HEK293T (cell line): ENCODE measurements around the gene FAM222A.

Experiments used
- CTCF ChIA-PET: fragments of 350-600 bp; formaldehyde crosslinking; extraction: SDS; loops from one replicate; lab custom pipeline; 2021; ENCODE audit warnings: antibody characterized with exemption, inconsistent platforms; lab: Yijun Ruan, JAX
- POLR2A ChIA-PET: fragments of 350-600 bp; formaldehyde crosslinking; extraction: SDS; loops from one replicate; lab custom pipeline; 2020; ENCODE audit warnings: antibody characterized with exemption, inconsistent platforms; lab: Yijun Ruan, JAX
- DNase-seq: peaks from one replicate; pipeline ENCODE4 v3.0.0; 2012; ENCODE audit warnings: mixed read lengths; ENCODE audit errors: extremely low spot score
- ARNT ChIP-seq: fragments of 450-650 bp; IDR thresholded peaks from 2 replicates; pipeline ENCODE4 v1.6.1; 2017; ENCODE audit warnings: mild to moderate bottlenecking
- BHLHE40 ChIP-seq: fragments of 450-650 bp; IDR thresholded peaks from 2 replicates; pipeline ENCODE4 v1.6.1; 2016; ENCODE audit warnings: mild to moderate bottlenecking, moderate library complexity, borderline replicate concordance
- CTBP1 ChIP-seq: fragments of 450-650 bp; IDR thresholded peaks from 2 replicates; pipeline ENCODE4 v1.6.1; 2016; ENCODE audit warnings: borderline replicate concordance
- ELF4 ChIP-seq: fragments of 450-650 bp; IDR thresholded peaks from 2 replicates; pipeline ENCODE4 v1.6.1; 2017; ENCODE audit warnings: antibody characterized with exemption
- FOXA1 ChIP-seq: fragments of 450-650 bp; IDR thresholded peaks from 2 replicates; pipeline ENCODE4 v1.6.1; 2016; ENCODE audit warnings: mild to moderate bottlenecking
- FOXK2 ChIP-seq: fragments of 450-650 bp; IDR thresholded peaks from 2 replicates; pipeline ENCODE4 v1.6.1; 2016; ENCODE audit warnings: mild to moderate bottlenecking
- FOXM1 ChIP-seq: fragments of 450-650 bp; IDR thresholded peaks from 2 replicates; pipeline ENCODE4 v1.6.1; 2017; ENCODE audit warnings: mild to moderate bottlenecking, borderline replicate concordance
- HDGF ChIP-seq: fragments of 450-650 bp; IDR thresholded peaks from 2 replicates; pipeline ENCODE4 v1.6.1; 2017; ENCODE audit warnings: antibody characterized with exemption, borderline replicate concordance
- L3MBTL2 ChIP-seq: fragments of 450-650 bp; conservative IDR thresholded peaks from 2 replicates; pipeline ENCODE4 v1.6.1; 2016; ENCODE audit warnings: mild to moderate bottlenecking
- LEF1 ChIP-seq: fragments of 450-650 bp; IDR thresholded peaks from 2 replicates; pipeline ENCODE4 v1.6.1; 2017; ENCODE audit warnings: mild to moderate bottlenecking, borderline replicate concordance
- NFRKB ChIP-seq: fragments of 450-650 bp; IDR thresholded peaks from 2 replicates; pipeline ENCODE4 v1.6.1; 2016; ENCODE audit warnings: mild to moderate bottlenecking, moderate library complexity
- PKNOX1 ChIP-seq: fragments of 450-650 bp; IDR thresholded peaks from 2 replicates; pipeline ENCODE4 v1.6.1; 2016
- SP1 ChIP-seq: fragments of 450-650 bp; IDR thresholded peaks from 2 replicates; pipeline ENCODE4 v1.6.1; 2017
- SUZ12 ChIP-seq: fragments of 450-650 bp; IDR thresholded peaks from 2 replicates; pipeline ENCODE4 v1.6.1; 2016; ENCODE audit warnings: mild to moderate bottlenecking
- TARDBP ChIP-seq: fragments of 450-650 bp; IDR thresholded peaks from 2 replicates; pipeline ENCODE4 v1.6.1; 2016
- ZNF384 ChIP-seq: fragments of 450-650 bp; IDR thresholded peaks from 2 replicates; pipeline ENCODE4 v1.6.1; 2016

The FAM222A gene

GRCh38 chr12:109808876-109809646, 95.4 kb downstream of the FAM222A start:
- no peak for DNase-seq
- no peak for TF ChIP-seq NFRKB
- TF ChIP-seq SP1, result no peak
- TF ChIP-seq LEF1, result no peak
- TF ChIP-seq FOXK2, result no peak
- TF ChIP-seq ZNF384, result no peak
- no peak for TF ChIP-seq ARNT
- no peak for TF ChIP-seq HDGF
- no peak for TF ChIP-seq SUZ12
- TF ChIP-seq FOXA1, result no peak
- TF ChIP-seq BHLHE40, result no peak
- TF ChIP-seq TARDBP, result no peak
- TF ChIP-seq FOXM1, result no peak
- no peak for TF ChIP-seq PKNOX1
- no peak for TF ChIP-seq L3MBTL2
- TF ChIP-seq CTBP1, result no peak
- TF ChIP-seq ELF4, result no peak
- ChIA-PET CTCF (no interaction called here), POLR2A (no interaction called here)

GRCh38 chr12:109810954-109811623, 97.5 kb downstream of the FAM222A start:
- DNase-seq, result no peak
- CTCF ChIA-PET, result no interaction called here
- TF ChIP-seq FOXA1, result no peak
- TF ChIP-seq BHLHE40, result no peak
- no peak for TF ChIP-seq SUZ12
- no peak for TF ChIP-seq FOXM1
- no peak for TF ChIP-seq L3MBTL2
- no peak for TF ChIP-seq LEF1
- TF ChIP-seq ZNF384, result no peak
- TF ChIP-seq NFRKB, result no peak
- no peak for TF ChIP-seq PKNOX1
- POLR2A ChIA-PET, result no interaction called here

GRCh38 chr12:109811624-109811995, 98.0 kb downstream of the FAM222A start:
- CTCF ChIA-PET, result no interaction called here
- POLR2A ChIA-PET, result no interaction called here
- TF ChIP-seq SUZ12 (no peak), FOXA1 (no peak), ARNT (no peak), TARDBP (no peak), L3MBTL2 (no peak), PKNOX1 (no peak), ZNF384 (no peak), SP1 (no peak)

GRCh38 chr12:109813810-109814416, 100.3 kb downstream of the FAM222A start:
- ChIA-PET CTCF (no interaction called here), POLR2A (no interaction called here)
- no peak for DNase-seq
- no peak for TF ChIP-seq SUZ12
- TF ChIP-seq FOXM1, result no peak
- TF ChIP-seq CTBP1, result peak; percentile 43; the same call in 1 of the 2 replicates
- no peak for TF ChIP-seq NFRKB
- peak; percentile 59 for TF ChIP-seq PKNOX1
- no peak for TF ChIP-seq LEF1
- no peak for TF ChIP-seq L3MBTL2

More at GRCh38 chr12:109811624-109811995, 98.0 kb downstream of the FAM222A start:
- no peak for DNase-seq

GRCh38 chr12:109814600-109815150, 101.0 kb downstream of the FAM222A start:
- ChIA-PET CTCF (no interaction called here), POLR2A (no interaction called here)
- DNase-seq, result no peak
- TF ChIP-seq L3MBTL2 (no peak), ZNF384 (no peak), ARNT (no peak), LEF1 (no peak), TARDBP (no peak), SP1 (no peak), FOXM1 (no peak), HDGF (no peak), SUZ12 (no peak), ELF4 (no peak), CTBP1 (no peak), NFRKB (no peak), PKNOX1 (no peak), FOXK2 (no peak), FOXA1 (no peak), BHLHE40 (no peak)
